ENCODE results near the gene PELI1.

DNA sequence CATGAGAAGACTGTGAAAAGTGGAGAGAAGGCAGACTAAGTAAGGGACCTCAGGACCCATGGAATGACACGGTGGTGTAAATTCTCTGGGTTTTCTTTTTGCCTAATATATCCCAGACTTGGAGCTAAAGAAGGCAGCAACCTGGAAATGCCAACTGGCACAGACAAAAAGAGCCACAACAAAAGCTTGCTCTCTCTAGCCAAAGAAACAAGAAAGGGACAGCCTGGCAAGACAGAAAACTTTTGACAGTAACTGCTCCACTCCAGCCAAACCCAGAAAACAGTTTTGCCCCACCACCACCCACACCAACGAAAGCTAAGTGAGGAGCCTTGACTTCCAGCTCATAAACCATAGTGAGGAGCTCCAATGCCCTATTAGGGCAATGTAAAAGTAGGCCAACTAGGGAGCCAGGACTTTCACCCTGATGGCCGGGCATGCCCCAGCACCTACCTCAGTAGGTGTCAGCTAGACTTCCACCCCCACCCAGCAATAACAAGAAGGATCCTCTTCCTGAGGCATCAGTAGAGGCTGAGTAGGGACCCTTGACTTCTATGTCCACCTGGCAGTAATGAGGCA is 35.5 kb downstream of the PELI1 start:
- no peak for TF ChIP-seq CTCF (IDR thresholded peaks at IDR 0.05)
- no peak for TF ChIP-seq POLR2A (IDR thresholded peaks at IDR 0.05)

Measured in uterus (tissue), 2 donors.